NCI-H1417 (cell line): ENCODE data around the gene PPP2R1B.
A peak's percentile ranks its signal among the peaks of the same experiment; 100 is the strongest.
"Not testable (repeated sequence)": the region's sequence is repeated elsewhere in the genome, so short reads cannot be mapped to it uniquely, and the experiment has no call there.

ENCODE experiments used
- DNase-seq, 3 experiments: peaks; one replicate each; lab custom pipeline; 2025; lab: John Stamatoyannopoulos, UW

The PPP2R1B gene

GRCh38 chr11:111726301-111726713, 39.9 kb downstream of the PPP2R1B start:
- no peak for DNase-seq

GRCh38 chr11:111725621-111726020, 40.6 kb downstream of the PPP2R1B start:
- DNase-seq: no peak

GRCh38 chr11:111724615-111725129, 41.5 kb downstream of the PPP2R1B start:
- DNase-seq: no peak

GRCh38 chr11:111723595-111723994, 42.6 kb downstream of the PPP2R1B start:
- no peak for DNase-seq

- DNase-seq: no peak
Measured at GRCh38 chr11:111722501-111722900, 43.7 kb downstream of the PPP2R1B start.

- no peak for DNase-seq
Measured at GRCh38 chr11:111720801-111721494, 45.2 kb downstream of the PPP2R1B start.

GRCh38 chr11:111719379-111719778, 46.8 kb downstream of the PPP2R1B start:
- no peak for DNase-seq

- no peak for DNase-seq
Measured at GRCh38 chr11:111718859-111719258, 47.3 kb downstream of the PPP2R1B start.

- DNase-seq: no peak
Measured at GRCh38 chr11:111718436-111718835, 47.8 kb downstream of the PPP2R1B start.

- DNase-seq: not testable (repeated sequence)
Measured at GRCh38 chr11:111717660-111718059, 48.5 kb downstream of the PPP2R1B start.

- no peak for DNase-seq
Measured at GRCh38 chr11:111715142-111715816, 50.9 kb downstream of the PPP2R1B start.

- no peak for DNase-seq
Measured at GRCh38 chr11:111714522-111714921, 51.7 kb downstream of the PPP2R1B start.

- no peak for DNase-seq
Measured at GRCh38 chr11:111707691-111708067, 58.5 kb downstream of the PPP2R1B start.

GRCh38 chr11:111707039-111707690, 59.0 kb downstream of the PPP2R1B start:
- DNase-seq: no peak

- DNase-seq: no peak
Measured at GRCh38 chr11:111703576-111703975, 62.6 kb downstream of the PPP2R1B start.

GRCh38 chr11:111702623-111703022, 63.6 kb downstream of the PPP2R1B start:
- no peak for DNase-seq

GRCh38 chr11:111700162-111700561, 66.0 kb downstream of the PPP2R1B start:
- DNase-seq: no peak

GRCh38 chr11:111699579-111700156, 66.5 kb downstream of the PPP2R1B start:
- DNase-seq: no peak

- DNase-seq: no peak
Measured at GRCh38 chr11:111698852-111699559, 67.2 kb downstream of the PPP2R1B start.

- no peak for DNase-seq
Measured at GRCh38 chr11:111697933-111698371, 68.2 kb downstream of the PPP2R1B start.

- DNase-seq: no peak
Measured at GRCh38 chr11:111696556-111696955, 69.6 kb downstream of the PPP2R1B start.

GRCh38 chr11:111694851-111695250, 71.3 kb downstream of the PPP2R1B start:
- peak in 2 of 3 experiments; percentile 8 to 63 for DNase-seq
